Common myeloid progenitor, CD34-positive (primary cell): ENCODE results near the gene FAM83C.

Experiments
- CTCF ChIA-PET: fragments of 350-600 bp; sonication (Branson Sonifier 250); formaldehyde crosslinking; loops from one replicate; lab custom pipeline; 2021; ENCODE audit warnings: antibody characterized with exemption; lab: Charles Lee
- POLR2A ChIA-PET: fragments of 350-600 bp; sonication (Branson Sonifier 250); formaldehyde crosslinking; loops from one replicate; lab custom pipeline; 2021; ENCODE audit warnings: antibody characterized with exemption; lab: Charles Lee
- DNase-seq, 3 donors: peaks; one replicate each; pipeline versions ENCODE4 v3.0.0 to v3.0.0-alpha.2; 2013
- H3K27ac ChIP-seq, 2 experiments: 1 replicate in 1 of 2; 2 replicates in 1 of 2; pipeline ENCODE4 v1.7.0; 2013; ENCODE audit warnings: inconsistent platforms in 2 of 2, low read length in 2 of 2, mild to moderate bottlenecking in 2 of 2, low read depth in 1 of 2, moderate library complexity in 1 of 2; ENCODE audit not compliant: severe bottlenecking in 2 of 2, insufficient read depth in 1 of 2, poor library complexity in 1 of 2
- H3K27me3 ChIP-seq, 5 experiments: replicated peaks in 2 of 5; 1 replicate in 3 of 5; 2 replicates in 2 of 5; pipeline versions ENCODE4 v1.6.1 to v1.7.0; 2013; ENCODE audit warnings: low read length in 4 of 5, mild to moderate bottlenecking in 2 of 5, moderate library complexity in 2 of 5, inconsistent platforms in 1 of 5; ENCODE audit not compliant: insufficient read depth in 5 of 5, control insufficient read depth in 4 of 5
- H3K36me3 ChIP-seq, 4 experiments: 1 replicate in 2 of 4; 2 replicates in 2 of 4; pipeline versions ENCODE4 v1.6.1 to v1.7.0; 2013; ENCODE audit warnings: low read length in 3 of 4, control low read depth in 1 of 4, mild to moderate bottlenecking in 1 of 4; ENCODE audit not compliant: control insufficient read depth in 4 of 4, insufficient read depth in 4 of 4
- H3K4me1 ChIP-seq, 4 experiments: 1 replicate in 3 of 4; 2 replicates in 1 of 4; pipeline versions ENCODE4 v1.6.1 to v1.7.1; 2013; ENCODE audit warnings: low read length in 3 of 4, mild to moderate bottlenecking in 3 of 4, control low read depth in 1 of 4, inconsistent platforms in 1 of 4, moderate library complexity in 1 of 4; ENCODE audit not compliant: control insufficient read depth in 4 of 4, insufficient read depth in 4 of 4; ENCODE audit errors: control extremely low read depth in 1 of 4
- H3K4me3 ChIP-seq, 7 experiments: 1 replicate in 4 of 7; 2 replicates in 3 of 7; pipeline versions ENCODE4 v1.5.1 to v1.7.0; 2013; ENCODE audit warnings: mild to moderate bottlenecking in 7 of 7, low read length in 6 of 7, moderate library complexity in 6 of 7, inconsistent platforms in 2 of 7, low read depth in 2 of 7, control low read depth in 1 of 7; ENCODE audit not compliant: insufficient read depth in 4 of 7, control insufficient read depth in 1 of 7; ENCODE audit errors: extremely low read depth in 1 of 7
- H3K9me3 ChIP-seq, 5 experiments: 1 replicate in 4 of 5; 2 replicates in 1 of 5; pipeline versions ENCODE4 v1.6.1 to v1.7.1; 2013; ENCODE audit warnings: low read length in 4 of 5, mild to moderate bottlenecking in 2 of 5, inconsistent platforms in 1 of 5, low read depth in 1 of 5, moderate library complexity in 1 of 5; ENCODE audit not compliant: control insufficient read depth in 4 of 5, insufficient read depth in 2 of 5; ENCODE audit errors: control extremely low read depth in 1 of 5
- WGBS: methylation state at CpG from one replicate; pipeline ENCODE4 v1.1.5; 2013; ENCODE audit not compliant: insufficient coverage; 5-methylcytosine and 5-hydroxymethylcytosine counted together

Gene FAM83C

DNA sequence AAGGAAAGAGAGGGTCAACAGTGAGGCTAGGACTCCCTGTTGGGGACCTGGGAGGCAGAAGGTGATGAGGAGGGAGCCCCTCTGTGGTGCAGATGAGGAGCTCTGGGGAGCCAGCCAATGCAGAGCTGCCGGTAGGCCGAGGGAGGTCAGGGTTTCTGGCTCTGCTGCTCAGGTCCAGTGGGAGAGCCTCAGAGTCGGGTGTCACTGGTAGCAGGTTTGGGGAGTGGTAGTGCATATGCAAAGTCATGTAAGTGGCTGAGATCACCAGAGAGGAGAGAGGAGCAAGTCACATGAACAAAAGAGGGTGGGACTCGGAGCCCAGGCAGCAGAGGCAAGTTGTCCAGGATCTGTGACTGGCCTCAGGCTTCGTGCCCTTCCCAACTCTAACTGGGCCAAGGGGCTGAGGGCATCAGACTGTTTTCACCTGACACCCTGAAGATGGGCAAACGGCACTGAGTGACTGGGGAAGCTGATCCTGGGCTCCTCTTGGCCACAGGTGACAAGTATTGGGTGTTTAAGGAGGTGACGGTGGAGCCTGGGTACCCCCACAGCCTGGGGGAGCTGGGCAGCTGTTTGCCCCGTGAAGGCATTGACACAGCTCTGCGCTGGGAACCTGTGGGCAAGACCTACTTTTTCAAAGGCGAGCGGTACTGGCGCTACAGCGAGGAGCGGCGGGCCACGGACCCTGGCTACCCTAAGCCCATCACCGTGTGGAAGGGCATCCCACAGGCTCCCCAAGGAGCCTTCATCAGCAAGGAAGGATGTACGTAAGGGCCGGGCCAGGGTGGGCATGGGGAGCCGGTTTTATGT is 20.9 kb downstream of the FAM83C start:
- Histone ChIP-seq H3K36me3 (peaks cover 0 to 57% (median 24%) of the 10 kb centered on the region in 4 experiments), H3K9me3 (no peaks in the 10 kb centered on the region), H3K4me1 (peaks cover 0 to 1% (median under 1%) of the 10 kb centered on the region in 4 experiments), H3K27me3 (no peaks in the 10 kb centered on the region), H3K27ac (peak overlapping the region in 1 of 2 experiments; percentile 2), H3K4me3 (no peak overlapping the region)
- DNase-seq: no peak
- POLR2A ChIA-PET: no interaction called here
- CTCF ChIA-PET: interaction anchor here (0.6 to 6.7 kb wide), 4 partner anchors 33 to 125 kb away, joined by 3 to 35 read pairs (median 4); partner anchors contain the start of gene EDEM2
- WGBS: 95% methylated on average over 18 of the region's 20 CpGs

- CTCF ChIA-PET: interaction anchor here (0.6 to 6.7 kb wide), 5 partner anchors 34 to 142 kb away, joined by 3 to 35 read pairs (median 3); partner anchors contain the start of gene EDEM2
- no peaks in the 10 kb centered on the region for H3K4me1 ChIP-seq
- no peak overlapping the region for H3K27ac ChIP-seq
- H3K27me3 ChIP-seq: no peaks in the 10 kb centered on the region
- WGBS: 97% methylated on average over 17 of the region's 19 CpGs
- H3K36me3 ChIP-seq: peaks cover 0 to 51% (median 17%) of the 10 kb centered on the region in 4 experiments
- no peak overlapping the region for H3K4me3 ChIP-seq
- POLR2A ChIA-PET: no interaction called here
- no peak for DNase-seq
- H3K9me3 ChIP-seq: no peaks in the 10 kb centered on the region
These were observed 22.0 kb downstream of the FAM83C start for GRCh38 chr20:35270021-35270902.

DNA sequence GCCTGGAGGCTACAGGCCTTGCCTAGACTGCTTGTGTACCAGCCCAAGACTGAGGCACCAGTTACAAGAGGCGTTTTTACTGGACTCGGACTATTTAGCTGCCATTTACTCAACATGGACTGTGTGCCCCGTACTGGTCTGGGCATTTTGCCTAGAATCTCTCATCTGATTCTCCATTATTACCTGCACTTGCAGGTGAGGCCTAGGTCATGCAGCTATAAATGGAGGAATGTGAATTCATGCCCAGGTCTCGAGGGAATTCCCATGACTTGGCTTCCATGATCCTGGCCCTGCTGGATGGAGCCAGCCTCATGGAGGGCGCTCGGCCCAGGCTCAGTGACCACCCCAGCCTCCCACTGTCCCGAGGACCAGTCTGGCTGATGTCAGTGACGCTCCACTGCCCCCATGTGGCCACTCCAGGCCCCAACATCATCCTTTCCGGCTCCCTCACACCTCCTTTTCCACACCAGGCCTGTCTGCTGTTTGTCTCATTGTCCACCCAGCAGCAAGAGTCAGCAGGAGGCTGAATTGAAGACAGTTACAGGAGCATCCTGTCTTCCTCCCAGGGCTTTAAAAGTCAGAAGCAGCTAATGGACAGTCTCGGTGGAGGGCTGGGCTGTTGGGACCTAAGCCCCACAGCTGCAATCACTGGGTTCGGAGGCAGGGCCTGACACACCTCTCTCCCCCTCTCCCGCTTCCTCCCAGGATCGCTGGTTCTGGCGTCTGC is 23.0 kb downstream of the FAM83C start:
- ChIA-PET POLR2A (no interaction called here), CTCF (interaction anchor here (0.7 to 6.7 kb wide), 8 partner anchors 11 to 436 kb away, joined by 3 to 35 read pairs (median 4); partner anchors contain the start of gene EDEM2)
- Histone ChIP-seq H3K4me1 (peaks cover 0 to 3% (median 0%) of the 10 kb centered on the region in 4 experiments), H3K27ac (no peak overlapping the region), H3K36me3 (peaks cover 0 to 42% (median 12%) of the 10 kb centered on the region in 4 experiments), H3K9me3 (no peaks in the 10 kb centered on the region), H3K4me3 (no peak overlapping the region), H3K27me3 (no peaks in the 10 kb centered on the region)
- WGBS: 92% methylated on average over 12 of the region's 14 CpGs
- peak; percentile 24 to 51 (median 30) for DNase-seq

DNA sequence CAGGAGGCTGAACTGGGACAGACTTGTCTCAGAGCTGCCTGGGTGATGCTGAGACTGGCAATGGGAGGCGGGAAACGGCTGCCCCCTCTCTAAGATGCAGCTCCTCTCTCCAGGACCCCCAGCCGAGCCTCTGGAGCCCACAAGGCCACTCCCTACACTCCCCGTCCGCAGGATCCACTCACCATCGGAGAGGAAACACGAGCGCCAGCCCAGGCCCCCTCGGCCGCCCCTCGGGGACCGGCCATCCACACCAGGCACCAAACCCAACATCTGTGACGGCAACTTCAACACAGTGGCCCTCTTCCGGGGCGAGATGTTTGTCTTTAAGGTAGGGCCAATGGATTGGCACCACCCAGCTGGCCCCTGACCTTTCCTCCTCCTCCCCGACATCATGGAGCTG is 25.1 kb downstream of the FAM83C start:
- DNase-seq: no peak
- WGBS: 98% methylated on average over 15 of the region's 16 CpGs
- ChIA-PET POLR2A (no interaction called here), CTCF (interaction anchor here (0.7 to 6.7 kb wide), 4 partner anchors 9 to 172 kb away, joined by 3 to 35 read pairs (median 4); partner anchors contain the start of gene EDEM2)
- Histone ChIP-seq H3K4me1 (peaks cover 0 to 3% (median 0%) of the 10 kb centered on the region in 4 experiments), H3K36me3 (peaks cover 2 to 36% (median 12%) of the 10 kb centered on the region in 4 experiments), H3K27ac (no peak overlapping the region), H3K9me3 (no peaks in the 10 kb centered on the region), H3K27me3 (no peaks in the 10 kb centered on the region), H3K4me3 (no peak overlapping the region)

GRCh38 chr20:35264755-35265154 is 27.5 kb downstream of the FAM83C start:
- Histone ChIP-seq H3K4me1 (peaks cover 0 to 3% (median 0%) of the 10 kb centered on the region in 4 experiments), H3K4me3 (no peak overlapping the region), H3K9me3 (no peaks in the 10 kb centered on the region), H3K27me3 (no peaks in the 10 kb centered on the region), H3K36me3 (peaks cover 2 to 24% (median 6%) of the 10 kb centered on the region in 4 experiments), H3K27ac (no peak overlapping the region)
- CTCF ChIA-PET: interaction anchor here (0.7 to 1.3 kb wide), 2 partner anchors 120 to 170 kb away, joined by 3 read pairs; no protein-coding TSS in a partner anchor
- 100% methylated on average over 1 of the region's 1 CpG for WGBS
- POLR2A ChIA-PET: no interaction called here
- no peak for DNase-seq

DNA sequence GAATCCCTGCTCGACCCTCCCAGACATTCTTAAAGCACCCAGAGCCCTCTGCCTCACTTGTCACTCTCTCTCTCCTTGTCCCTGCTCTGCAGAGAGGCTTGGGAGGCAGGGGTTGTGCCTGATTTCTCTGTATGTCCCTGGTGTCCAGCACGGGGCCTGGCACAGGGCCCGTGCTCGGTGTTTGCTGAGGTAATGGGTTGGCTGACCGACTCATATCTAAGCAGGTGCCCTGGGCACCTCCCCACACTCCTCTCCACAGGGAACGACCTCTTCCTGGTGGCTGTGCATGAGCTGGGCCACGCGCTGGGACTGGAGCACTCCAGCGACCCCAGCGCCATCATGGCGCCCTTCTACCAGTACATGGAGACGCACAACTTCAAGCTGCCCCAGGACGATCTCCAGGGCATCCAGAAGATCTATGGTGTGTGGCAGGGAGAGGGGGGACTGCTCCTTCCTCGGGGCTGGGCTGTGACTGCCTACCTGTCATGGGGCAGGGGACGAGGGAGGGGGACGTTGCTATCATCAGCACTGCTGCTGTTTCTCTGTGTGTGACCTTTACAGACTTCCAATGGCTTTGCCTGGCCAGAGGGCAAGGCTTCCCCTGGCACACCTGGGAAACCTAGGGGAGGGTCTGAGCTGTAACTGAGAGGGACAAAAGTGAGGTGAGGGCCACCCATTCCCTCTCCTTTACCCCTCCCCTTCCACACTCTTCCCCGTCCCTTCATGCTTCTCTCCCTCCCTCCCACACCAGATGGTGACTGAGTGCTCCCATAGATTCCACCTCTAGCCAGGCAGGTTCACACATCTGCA is 28.5 kb downstream of the FAM83C start:
- ChIA-PET POLR2A (interaction anchor here (0.8 kb wide), 1 partner anchor 89 kb away, joined by 3 read pairs; no protein-coding TSS in a partner anchor), CTCF (no interaction called here)
- H3K27ac ChIP-seq: no peak overlapping the region
- H3K36me3 ChIP-seq: peaks cover 2 to 24% (median 4%) of the 10 kb centered on the region in 4 experiments
- H3K27me3 ChIP-seq: no peaks in the 10 kb centered on the region
- 95% methylated on average over 15 of the region's 17 CpGs for WGBS
- DNase-seq: no peak
- no peak overlapping the region for H3K4me3 ChIP-seq
- peaks cover 0 to 3% (median 0%) of the 10 kb centered on the region in 4 experiments for H3K4me1 ChIP-seq
- H3K9me3 ChIP-seq: no peaks in the 10 kb centered on the region
